ENCODE data around the gene FAM9A.
"Not testable (repeated sequence)": the region's sequence is repeated elsewhere in the genome, so short reads cannot be mapped to it uniquely, and the experiment has no call there.

Gene FAM9A

DNA sequence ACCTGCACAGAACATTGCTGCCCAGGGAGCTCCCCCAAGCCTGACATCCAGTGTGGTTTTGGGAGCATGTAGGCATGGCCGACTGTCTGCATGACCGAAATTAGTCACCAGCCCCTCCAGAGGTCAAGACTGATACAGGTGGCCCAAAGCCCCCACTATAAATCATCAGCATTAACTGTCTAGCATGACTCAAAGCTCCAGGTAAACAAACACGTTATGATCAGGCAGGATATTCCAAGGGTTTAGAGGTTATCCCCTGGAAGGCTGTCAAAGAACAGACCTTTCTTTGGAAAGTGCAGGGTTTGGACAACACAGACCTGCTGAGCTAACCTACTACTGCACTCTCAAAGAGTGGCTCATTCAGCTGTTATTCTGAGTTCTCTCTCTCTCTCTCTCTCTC, 2.1 kb upstream of the FAM9A start:
- TF ChIP-seq, protein P1, sequence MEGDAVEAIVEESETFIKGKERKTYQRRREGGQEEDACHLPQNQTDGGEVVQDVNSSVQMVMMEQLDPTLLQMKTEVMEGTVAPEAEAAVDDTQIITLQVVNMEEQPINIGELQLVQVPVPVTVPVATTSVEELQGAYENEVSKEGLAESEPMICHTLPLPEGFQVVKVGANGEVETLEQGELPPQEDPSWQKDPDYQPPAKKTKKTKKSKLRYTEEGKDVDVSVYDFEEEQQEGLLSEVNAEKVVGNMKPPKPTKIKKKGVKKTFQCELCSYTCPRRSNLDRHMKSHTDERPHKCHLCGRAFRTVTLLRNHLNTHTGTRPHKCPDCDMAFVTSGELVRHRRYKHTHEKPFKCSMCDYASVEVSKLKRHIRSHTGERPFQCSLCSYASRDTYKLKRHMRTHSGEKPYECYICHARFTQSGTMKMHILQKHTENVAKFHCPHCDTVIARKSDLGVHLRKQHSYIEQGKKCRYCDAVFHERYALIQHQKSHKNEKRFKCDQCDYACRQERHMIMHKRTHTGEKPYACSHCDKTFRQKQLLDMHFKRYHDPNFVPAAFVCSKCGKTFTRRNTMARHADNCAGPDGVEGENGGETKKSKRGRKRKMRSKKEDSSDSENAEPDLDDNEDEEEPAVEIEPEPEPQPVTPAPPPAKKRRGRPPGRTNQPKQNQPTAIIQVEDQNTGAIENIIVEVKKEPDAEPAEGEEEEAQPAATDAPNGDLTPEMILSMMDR (IDR thresholded peaks at IDR 0.05) = no peak
- Histone ChIP-seq H2AFZ (no peak overlapping the region), H3K27ac (no peak overlapping the region)

DNA sequence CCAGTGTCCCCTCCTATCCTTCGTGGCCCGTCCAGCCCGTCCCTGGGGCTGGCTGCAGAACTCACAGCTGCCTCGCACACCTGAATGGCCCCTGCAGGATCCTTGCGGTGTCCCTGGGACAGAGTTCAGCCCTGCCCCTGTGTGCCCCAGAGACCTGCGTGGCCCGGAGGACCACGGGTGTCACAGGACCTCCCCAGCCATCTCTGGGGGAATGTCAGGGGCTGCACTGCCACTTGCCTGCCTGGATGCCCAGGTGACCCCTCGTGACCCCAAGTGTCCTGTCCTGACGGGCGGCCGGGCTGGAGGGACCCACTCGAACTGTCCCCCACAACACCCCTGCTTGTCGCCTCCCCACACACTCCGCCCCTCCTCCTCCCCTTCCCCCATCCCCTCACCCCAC, 832 bp downstream of the FAM9A start:
- H2AFZ ChIP-seq; H3K9ac ChIP-seq; H3K4me2 ChIP-seq (ENCODE audit: low read length); H3K36me3 ChIP-seq (ENCODE audit: control insufficient read depth, insufficient read depth, low read length); H3K27ac ChIP-seq; H3K4me3 ChIP-seq (ENCODE audit: low read depth, low read length); H3K27me3 ChIP-seq (ENCODE audit: control insufficient read depth, insufficient read depth, low read length); H3K9me3 ChIP-seq (ENCODE audit: control insufficient read depth, low read length); H3K4me1 ChIP-seq; H3K79me2 ChIP-seq: not testable (repeated sequence)

More for the DNA sequence above, 2.1 kb upstream of the FAM9A start:
- Histone ChIP-seq H3K9ac (no peak overlapping the region), H3K4me3 (ENCODE audit: low read depth, low read length) (no peak overlapping the region), H3K36me3 (ENCODE audit: control insufficient read depth, insufficient read depth, low read length) (no peaks in the 10 kb centered on the region), H3K79me2 (no peaks in the 10 kb centered on the region), H3K27me3 (ENCODE audit: control insufficient read depth, insufficient read depth, low read length) (no peaks in the 10 kb centered on the region), H3K4me2 (ENCODE audit: low read length) (no peak overlapping the region), H3K9me3 (ENCODE audit: control insufficient read depth, low read length) (no peaks in the 10 kb centered on the region), H3K4me1 (no peaks in the 10 kb centered on the region)

DNA sequence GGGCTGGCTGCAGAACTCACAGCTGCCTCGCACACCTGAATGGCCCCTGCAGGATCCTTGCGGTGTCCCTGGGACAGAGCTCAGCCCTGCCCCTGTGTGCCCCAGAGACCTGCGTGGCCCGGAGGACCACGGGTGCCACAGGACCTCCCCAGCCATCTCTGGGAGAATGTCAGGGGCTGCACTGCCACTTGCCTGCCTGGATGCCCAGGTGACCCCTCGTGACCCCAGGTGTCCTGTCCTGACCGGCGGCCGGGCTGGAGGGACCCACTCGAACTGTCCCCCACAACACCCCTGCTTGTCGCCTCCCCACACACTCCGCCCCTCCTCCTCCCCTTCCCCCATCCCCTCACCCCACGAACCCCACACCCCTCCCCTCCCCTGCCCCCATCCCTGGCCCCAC, 1.9 kb downstream of the FAM9A start:
- not testable (repeated sequence) for H3K4me2 ChIP-seq (ENCODE audit: low read length); H3K36me3 ChIP-seq (ENCODE audit: control insufficient read depth, insufficient read depth, low read length); H3K4me3 ChIP-seq (ENCODE audit: low read depth, low read length); H3K4me1 ChIP-seq; H3K9me3 ChIP-seq (ENCODE audit: control insufficient read depth, low read length); H2AFZ ChIP-seq; H3K79me2 ChIP-seq; H3K27ac ChIP-seq; H3K9ac ChIP-seq; H3K27me3 ChIP-seq (ENCODE audit: control insufficient read depth, insufficient read depth, low read length)

DNA sequence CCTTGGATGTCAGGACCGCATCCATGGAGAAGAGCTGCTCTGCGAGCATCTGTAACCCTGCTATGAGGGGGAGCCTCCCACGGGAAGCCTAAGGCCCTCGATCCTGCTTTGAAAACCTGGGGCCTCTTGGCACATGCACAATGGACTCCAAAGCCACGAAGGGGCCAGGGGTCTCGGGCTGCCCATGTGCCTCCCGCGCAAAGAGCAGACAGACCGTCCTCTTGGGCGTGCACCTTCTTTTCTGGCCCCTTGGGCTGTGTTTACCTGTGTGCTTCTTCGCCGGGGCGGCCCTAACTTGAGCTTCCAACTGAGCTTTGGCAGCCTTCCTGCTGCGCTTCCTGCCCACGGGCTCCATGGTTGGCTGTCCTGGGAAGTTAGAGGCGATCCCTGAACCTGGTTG, 2.5 kb downstream of the FAM9A start:
- not testable (repeated sequence) for H3K9ac ChIP-seq; H3K27me3 ChIP-seq (ENCODE audit: control insufficient read depth, insufficient read depth, low read length); H3K27ac ChIP-seq; H2AFZ ChIP-seq; H3K9me3 ChIP-seq (ENCODE audit: control insufficient read depth, low read length); H3K4me2 ChIP-seq (ENCODE audit: low read length); H3K79me2 ChIP-seq; H3K4me1 ChIP-seq; H3K36me3 ChIP-seq (ENCODE audit: control insufficient read depth, insufficient read depth, low read length); H3K4me3 ChIP-seq (ENCODE audit: low read depth, low read length)

DNA sequence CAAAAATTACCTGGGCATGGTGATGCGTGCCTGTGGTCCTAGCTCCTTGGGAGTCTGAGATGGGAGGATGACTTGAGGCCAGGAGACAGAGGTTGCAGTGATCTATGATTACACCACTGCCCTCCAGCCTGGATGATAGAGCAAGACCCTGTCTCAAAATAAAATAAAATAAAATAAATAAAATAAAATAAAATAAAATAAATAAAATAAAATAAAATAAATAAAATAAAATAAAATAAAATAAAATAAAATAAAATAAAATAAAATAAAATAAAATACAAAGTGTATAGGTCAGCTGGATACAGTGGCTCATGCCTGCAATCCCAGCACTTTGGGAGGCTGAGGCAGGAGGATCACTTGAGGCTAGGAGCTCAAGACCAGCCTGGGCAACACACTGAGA, 14.1 kb downstream of the FAM9A start:
- H2AFZ ChIP-seq; H3K36me3 ChIP-seq (ENCODE audit: control insufficient read depth, insufficient read depth, low read length); H3K79me2 ChIP-seq; H3K9ac ChIP-seq; H3K4me3 ChIP-seq (ENCODE audit: low read depth, low read length); H3K27me3 ChIP-seq (ENCODE audit: control insufficient read depth, insufficient read depth, low read length); H3K4me1 ChIP-seq; H3K4me2 ChIP-seq (ENCODE audit: low read length); H3K9me3 ChIP-seq (ENCODE audit: control insufficient read depth, low read length); H3K27ac ChIP-seq: not testable (repeated sequence)

DNA sequence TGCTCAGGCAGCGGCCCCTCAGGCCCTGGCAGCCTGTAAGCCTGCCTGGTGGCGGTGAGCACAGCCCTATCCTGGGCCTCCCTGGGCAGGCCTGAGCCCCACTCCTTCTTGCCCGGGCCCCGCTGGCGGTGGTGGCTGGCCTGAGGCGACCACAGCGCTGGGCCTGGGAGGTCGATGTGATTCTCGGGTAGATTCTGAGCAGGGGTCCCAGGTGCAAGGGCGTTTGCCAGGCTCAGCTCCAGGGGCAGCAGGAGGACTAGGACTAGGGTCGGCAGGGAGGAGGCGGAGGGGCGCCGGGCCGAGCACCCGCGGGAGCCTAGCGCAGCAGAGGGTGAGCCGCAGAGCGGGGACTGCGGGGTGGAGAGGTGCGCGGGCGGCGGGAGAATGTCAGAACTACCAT, 17.0 kb downstream of the FAM9A start:
- Histone ChIP-seq H3K9ac (no peak overlapping the region), H3K36me3 (ENCODE audit: control insufficient read depth, insufficient read depth, low read length) (no peaks in the 10 kb centered on the region), H3K4me1 (no peaks in the 10 kb centered on the region), H2AFZ (no peak overlapping the region), H3K79me2 (no peaks in the 10 kb centered on the region), H3K27ac (no peak overlapping the region), H3K4me2 (ENCODE audit: low read length) (no peak overlapping the region), H3K27me3 (ENCODE audit: control insufficient read depth, insufficient read depth, low read length) (no peaks in the 10 kb centered on the region), H3K4me3 (ENCODE audit: low read depth, low read length) (no peak overlapping the region), H3K9me3 (ENCODE audit: control insufficient read depth, low read length) (no peaks in the 10 kb centered on the region)
- TF ChIP-seq, protein P1 (IDR thresholded peaks at IDR 0.05) = no peak

DNA sequence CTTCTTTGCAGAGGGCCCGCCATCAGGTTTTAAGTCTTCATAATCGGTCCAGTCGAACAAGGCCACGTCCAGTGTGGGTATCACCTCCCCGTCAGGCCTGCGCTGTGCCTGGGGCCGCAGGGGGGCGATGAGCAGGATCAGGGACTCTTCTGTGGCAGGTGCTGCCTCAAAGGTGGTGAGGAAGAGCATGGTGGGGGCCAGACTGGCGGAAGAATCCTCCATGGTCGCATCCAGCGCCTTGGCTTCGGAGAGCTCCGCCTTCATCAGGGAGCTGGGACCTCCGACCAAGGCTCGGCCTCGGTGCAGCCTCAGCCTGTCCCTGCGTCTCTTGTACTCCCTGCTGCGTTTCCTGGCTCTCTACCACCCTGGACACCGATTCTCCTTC, 17.5 kb downstream of the FAM9A start:
- Histone ChIP-seq H3K27me3 (ENCODE audit: control insufficient read depth, insufficient read depth, low read length) (no peaks in the 10 kb centered on the region), H3K79me2 (no peaks in the 10 kb centered on the region), H3K4me1 (no peaks in the 10 kb centered on the region), H3K4me2 (ENCODE audit: low read length) (no peak overlapping the region), H2AFZ (no peak overlapping the region), H3K9ac (no peak overlapping the region), H3K4me3 (ENCODE audit: low read depth, low read length) (no peak overlapping the region), H3K27ac (no peak overlapping the region), H3K36me3 (ENCODE audit: control insufficient read depth, insufficient read depth, low read length) (no peaks in the 10 kb centered on the region), H3K9me3 (ENCODE audit: control insufficient read depth, low read length) (no peaks in the 10 kb centered on the region)
- TF ChIP-seq, protein P1 (IDR thresholded peaks at IDR 0.05) = no peak
